ENCODE results near the gene TAS1R3.
"Not testable (repeated sequence)": the region's sequence is repeated elsewhere in the genome, so short reads cannot be mapped to it uniquely, and the experiment has no call there.

The TAS1R3 gene

DNA sequence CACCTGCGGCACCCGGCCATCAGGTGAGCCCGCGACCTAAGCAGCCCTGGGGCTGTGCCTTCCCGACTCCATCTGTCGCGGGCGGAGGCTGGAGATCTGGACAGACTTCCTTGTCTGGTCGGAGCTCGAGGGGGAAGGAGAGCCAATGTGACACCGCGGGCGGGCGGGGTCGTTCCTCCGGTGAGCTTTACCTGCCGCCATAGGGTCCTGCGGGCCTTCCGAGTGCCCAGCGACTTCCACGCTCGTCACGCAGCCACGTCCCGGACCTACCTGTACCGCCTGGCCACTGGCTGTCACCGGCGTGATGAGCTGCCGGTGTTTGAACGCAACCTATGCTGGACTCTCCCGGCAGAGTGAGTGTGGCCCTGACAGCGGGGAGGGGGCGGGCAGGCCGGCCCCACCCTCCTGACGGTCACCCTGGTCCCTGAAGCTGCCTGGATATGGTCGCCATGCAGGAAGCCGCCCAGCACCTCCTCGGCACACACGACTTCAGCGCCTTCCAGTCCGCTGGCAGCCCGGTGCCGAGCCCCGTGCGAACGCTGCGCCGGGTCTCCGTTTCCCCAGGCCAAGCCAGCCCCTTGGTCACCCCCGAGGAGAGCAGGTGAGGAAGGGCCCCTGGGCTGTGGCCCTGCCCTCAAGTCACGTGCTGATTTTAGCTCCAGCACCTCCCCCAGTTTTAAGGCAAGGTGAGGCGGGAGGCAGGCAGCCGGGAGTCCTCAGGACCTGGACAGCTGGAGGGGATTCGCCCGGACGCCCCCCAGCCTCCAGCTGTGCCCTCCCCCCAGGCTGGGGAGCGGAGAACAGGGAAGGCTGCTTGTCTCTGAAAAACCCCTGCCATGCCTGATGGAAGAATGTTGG is 21.6 kb upstream of the TAS1R3 start:
- no peak for DNase-seq

- DNase-seq = no peak
Observed at GRCh38 chr1:1310109-1310385, 21.0 kb upstream of the TAS1R3 start.

DNA sequence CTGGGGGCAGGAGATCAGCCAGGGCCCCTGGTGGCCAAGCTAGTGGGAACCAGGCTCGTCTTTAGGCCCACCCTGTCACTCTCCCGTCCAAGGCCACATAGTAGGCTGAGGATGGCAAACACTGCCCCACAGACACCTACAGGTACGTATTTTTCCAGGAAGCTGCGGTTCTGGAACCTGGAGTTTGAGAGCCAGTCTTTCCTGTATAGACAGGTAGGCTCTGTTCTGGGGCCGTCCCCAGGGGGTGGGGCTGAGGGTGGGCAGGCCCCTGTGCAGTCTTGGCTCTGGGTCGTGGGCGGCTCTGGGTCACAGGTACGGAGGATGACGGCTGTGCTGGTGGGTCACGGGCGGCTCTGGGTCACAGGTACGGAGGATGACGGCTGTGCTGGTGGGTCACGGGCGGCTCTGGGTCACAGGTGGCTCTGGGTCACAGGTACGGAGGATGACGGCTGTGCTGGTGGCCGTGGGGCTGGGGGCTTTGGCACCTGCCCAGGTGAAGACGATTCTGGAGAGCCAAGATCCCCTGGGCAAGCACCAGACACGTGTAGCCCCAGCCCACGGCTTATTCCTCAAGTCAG is 20.5 kb upstream of the TAS1R3 start:
- DNase-seq = no peak

- DNase-seq = no peak
Observed at GRCh38 chr1:1311107-1312104, 19.7 kb upstream of the TAS1R3 start.

- no peak for DNase-seq
Observed at GRCh38 chr1:1312450-1313314, 18.4 kb upstream of the TAS1R3 start.

GRCh38 chr1:1313500-1314236 is 17.4 kb upstream of the TAS1R3 start:
- no peak for DNase-seq

- no peak for DNase-seq
Observed at GRCh38 chr1:1314237-1314586, 16.9 kb upstream of the TAS1R3 start.

DNA sequence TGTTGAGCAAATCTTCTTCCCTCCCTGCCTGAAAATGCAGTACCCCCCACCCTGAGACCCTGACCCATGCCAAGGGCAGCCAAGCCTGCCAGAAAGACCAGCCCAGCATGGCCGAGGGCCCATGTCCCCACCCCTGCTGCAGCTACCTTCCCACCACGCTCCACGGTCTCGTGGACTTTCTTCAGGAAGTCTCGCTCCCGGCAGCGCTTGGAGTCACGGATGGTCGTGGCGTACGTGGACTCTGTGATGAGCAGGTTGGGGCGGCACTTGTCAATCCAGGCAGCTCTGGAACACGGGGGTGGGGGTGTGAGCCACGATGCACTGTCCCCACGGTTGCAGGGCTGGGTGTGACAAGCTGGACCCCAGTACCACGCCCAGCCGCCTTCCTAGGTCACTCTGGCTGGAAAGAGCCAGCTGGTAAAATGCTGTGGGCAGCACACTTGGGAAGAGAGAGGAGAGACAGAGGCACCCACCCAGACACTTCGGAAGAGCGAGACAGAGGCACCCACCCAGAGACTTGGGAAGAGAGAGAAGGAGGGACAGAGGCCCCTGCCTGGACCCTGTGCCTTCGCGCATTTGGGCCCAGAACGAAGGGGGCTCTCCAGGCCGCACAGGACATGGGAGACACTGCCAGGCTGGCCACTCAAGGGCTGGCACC is 16.3 kb upstream of the TAS1R3 start:
- no peak for DNase-seq

- no peak for DNase-seq
Observed at GRCh38 chr1:1315435-1315954, 15.6 kb upstream of the TAS1R3 start.

GRCh38 chr1:1316199-1316598 is 14.9 kb upstream of the TAS1R3 start:
- not testable (repeated sequence) for DNase-seq

DNA sequence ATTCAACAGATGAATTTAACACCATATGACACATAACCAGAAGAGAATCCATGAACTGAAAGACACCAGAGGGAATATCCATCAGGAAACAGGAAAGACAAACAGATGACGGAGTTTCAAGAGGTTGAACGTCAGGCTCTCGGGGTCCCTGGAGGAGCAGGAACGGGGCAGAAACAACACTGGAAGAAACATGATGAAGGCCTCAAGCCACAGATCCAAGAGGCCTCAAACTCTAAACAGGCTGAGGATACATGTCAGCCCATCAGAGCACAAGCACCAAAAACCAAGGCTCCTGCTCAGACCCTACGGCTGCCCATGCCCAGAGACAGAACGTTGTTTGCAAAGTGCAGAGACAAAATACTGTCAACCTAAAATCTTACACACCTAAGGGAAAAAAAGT is 13.7 kb upstream of the TAS1R3 start:
- DNase-seq = no peak

- peak; percentile 88 for DNase-seq
Observed at GRCh38 chr1:1318131-1318652, 12.9 kb upstream of the TAS1R3 start.

- DNase-seq = no peak
Observed at GRCh38 chr1:1318777-1319645, 12.1 kb upstream of the TAS1R3 start.

GRCh38 chr1:1319646-1319941 is 11.5 kb upstream of the TAS1R3 start:
- no peak for DNase-seq

DNA sequence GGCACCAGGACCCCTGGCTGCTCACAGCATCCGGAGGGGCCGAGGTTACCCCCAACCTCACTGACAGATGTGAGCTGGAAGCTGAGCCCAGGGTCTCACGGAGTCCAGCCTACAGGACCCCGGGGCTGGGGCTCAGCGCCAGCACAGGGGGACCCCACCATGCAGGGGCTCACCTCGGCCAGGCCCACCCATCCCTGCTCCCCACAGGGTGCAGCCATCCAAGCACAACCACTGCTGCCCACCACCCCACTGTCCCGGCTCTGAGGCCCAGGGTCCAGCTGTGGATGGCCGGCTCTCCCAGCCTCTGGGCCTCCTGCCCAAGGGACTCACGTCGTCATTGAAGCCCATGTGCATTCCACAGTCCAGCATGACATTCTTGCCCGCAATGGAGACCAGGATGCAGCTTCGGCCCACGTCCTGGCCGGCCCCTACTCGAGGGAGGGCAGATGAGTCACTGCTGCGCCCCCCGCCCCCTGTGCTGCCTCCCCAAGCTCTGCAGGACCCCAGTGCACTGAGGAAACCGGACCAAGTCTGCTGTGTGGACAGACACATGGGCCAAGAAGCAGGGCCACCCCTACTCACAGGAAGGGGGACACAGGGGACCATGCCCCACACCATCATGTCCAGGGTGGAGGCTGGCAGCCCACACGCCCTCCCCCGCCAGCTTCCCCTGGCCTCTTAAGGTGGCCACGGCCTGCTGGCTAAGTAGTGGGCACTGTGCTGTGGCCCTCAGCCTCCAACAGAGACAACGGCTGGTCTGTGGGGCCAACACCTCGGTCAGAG is 10.2 kb upstream of the TAS1R3 start:
- DNase-seq = no peak

GRCh38 chr1:1321477-1321876 is 9.6 kb upstream of the TAS1R3 start:
- DNase-seq = no peak

- DNase-seq = no peak
Observed at GRCh38 chr1:1322418-1322817, 8.7 kb upstream of the TAS1R3 start.

GRCh38 chr1:1322952-1323351 is 8.1 kb upstream of the TAS1R3 start:
- no peak for DNase-seq

- DNase-seq = no peak
Observed at GRCh38 chr1:1324084-1324523, 7.0 kb upstream of the TAS1R3 start.
